Measurements from ENCODE around the gene FCRL6. TPM values are rescaled to one million over a fixed set of nuclear protein-coding genes. Genes with fewer than 3 reads are reported as not detected.

The FCRL6 gene
- total RNA-seq, 2 donors from 2014 or later = not detected

- 21% methylated on average over 6 of the region's 6 CpGs for WGBS
- Histone ChIP-seq H3K9me3 (no peaks in the 10 kb centered on the region), H3K4me1 (replicated peaks) (no peaks in the 10 kb centered on the region), H3K4me3 (peak overlapping the region; percentile 52 to 64), H3K27me3 (replicated peaks; ENCODE audit: insufficient read depth) (no peaks in the 10 kb centered on the region), H3K36me3 (no peaks in the 10 kb centered on the region), H3K27ac (peak overlapping the region; percentile 84 to 87)
- TF ChIP-seq, protein P1, sequence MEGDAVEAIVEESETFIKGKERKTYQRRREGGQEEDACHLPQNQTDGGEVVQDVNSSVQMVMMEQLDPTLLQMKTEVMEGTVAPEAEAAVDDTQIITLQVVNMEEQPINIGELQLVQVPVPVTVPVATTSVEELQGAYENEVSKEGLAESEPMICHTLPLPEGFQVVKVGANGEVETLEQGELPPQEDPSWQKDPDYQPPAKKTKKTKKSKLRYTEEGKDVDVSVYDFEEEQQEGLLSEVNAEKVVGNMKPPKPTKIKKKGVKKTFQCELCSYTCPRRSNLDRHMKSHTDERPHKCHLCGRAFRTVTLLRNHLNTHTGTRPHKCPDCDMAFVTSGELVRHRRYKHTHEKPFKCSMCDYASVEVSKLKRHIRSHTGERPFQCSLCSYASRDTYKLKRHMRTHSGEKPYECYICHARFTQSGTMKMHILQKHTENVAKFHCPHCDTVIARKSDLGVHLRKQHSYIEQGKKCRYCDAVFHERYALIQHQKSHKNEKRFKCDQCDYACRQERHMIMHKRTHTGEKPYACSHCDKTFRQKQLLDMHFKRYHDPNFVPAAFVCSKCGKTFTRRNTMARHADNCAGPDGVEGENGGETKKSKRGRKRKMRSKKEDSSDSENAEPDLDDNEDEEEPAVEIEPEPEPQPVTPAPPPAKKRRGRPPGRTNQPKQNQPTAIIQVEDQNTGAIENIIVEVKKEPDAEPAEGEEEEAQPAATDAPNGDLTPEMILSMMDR (IDR thresholded peaks at IDR 0.05) = no peak
- TF ChIP-seq POLR2AphosphoS5 (IDR thresholded peaks at IDR 0.05) = no peak
- TF ChIP-seq POLR2A (IDR thresholded peaks at IDR 0.05) = no peak
- no peak for DNase-seq (ENCODE audit: low spot score)
- intact Hi-C loops (cut with DNase I) = loop anchor here (10.0 kb wide), 1 partner anchor 71 kb away; the partner anchor contains the start of gene TAGLN2
Observed at GRCh38 chr1:159853417-159854115, 51.4 kb downstream of the FCRL6 start.

DNA sequence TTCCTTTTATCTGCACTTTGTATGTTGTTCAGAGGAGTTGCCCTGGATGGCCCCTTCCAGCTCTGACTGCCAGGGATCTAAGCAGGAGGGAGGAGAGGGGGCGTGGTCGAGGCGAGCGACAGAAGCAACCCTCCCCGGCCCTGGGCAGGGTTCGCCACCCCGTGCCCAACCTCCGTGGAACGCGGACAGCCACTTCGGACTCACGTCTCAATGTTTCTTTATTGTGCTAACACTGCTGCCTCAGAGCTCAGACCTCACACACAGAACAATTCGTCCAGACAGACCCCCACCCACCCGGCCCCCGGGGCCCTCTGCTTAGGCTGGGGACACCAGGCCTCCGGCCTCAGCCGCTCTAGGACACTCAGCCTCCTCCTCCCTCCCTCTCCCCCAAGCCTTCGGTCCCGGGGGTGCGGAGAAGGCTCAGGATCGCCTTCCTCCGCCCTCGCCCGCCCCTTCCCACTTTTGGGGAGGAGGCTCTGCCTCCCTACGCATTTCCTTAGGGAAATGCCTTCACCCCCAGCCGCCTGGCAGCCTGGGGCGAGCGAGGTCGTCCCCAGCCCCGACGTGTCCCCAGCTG lies 52.0 kb downstream of the FCRL6 start:
- Histone ChIP-seq H3K36me3 (no peaks in the 10 kb centered on the region), H3K4me3 (peak overlapping the region; percentile 52 to 64), H3K9me3 (no peaks in the 10 kb centered on the region), H3K4me1 (replicated peaks) (no peaks in the 10 kb centered on the region), H3K27ac (peak overlapping the region; percentile 84 to 87), H3K27me3 (replicated peaks; ENCODE audit: insufficient read depth) (no peaks in the 10 kb centered on the region)
- 2% methylated on average over 27 of the region's 31 CpGs for WGBS
- TF ChIP-seq POLR2AphosphoS5 (IDR thresholded peaks at IDR 0.05) = no peak
- TF ChIP-seq, protein P1 (IDR thresholded peaks at IDR 0.05) = no peak
- TF ChIP-seq POLR2A (IDR thresholded peaks at IDR 0.05) = peak; percentile 32
- intact Hi-C loops (cut with DNase I) = loop anchor here (10.0 kb wide), 1 partner anchor 71 kb away; the partner anchor contains the start of gene TAGLN2
- DNase-seq (ENCODE audit: low spot score) = peak; percentile 54

DNA sequence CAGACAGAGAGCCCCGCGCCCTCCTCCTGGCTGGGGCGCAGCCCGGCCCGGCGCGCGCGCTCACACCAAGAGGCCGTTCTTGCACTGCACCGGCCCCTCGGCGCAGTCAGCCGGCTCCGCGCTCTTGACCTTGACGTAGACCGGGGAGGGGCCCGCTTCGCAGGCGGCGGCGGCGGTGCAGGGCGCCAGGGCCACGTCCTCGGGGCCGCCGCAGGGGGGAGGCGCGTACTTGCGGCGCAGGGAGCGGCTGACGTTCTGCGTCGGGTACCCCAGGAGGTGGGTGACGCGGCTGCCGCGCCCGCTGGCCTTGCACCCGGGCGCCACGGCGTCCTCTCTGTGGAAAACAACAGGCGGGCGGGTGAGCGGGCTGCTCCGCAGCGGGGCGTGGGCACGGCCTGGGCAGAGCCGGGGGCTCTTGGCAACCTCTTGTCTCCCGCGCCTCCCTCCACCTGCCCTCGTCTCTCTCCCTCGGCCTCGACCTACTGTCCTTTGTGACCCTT lies 52.6 kb downstream of the FCRL6 start:
- TF ChIP-seq POLR2AphosphoS5 (IDR thresholded peaks at IDR 0.05) (peak; percentile 32), POLR2A (IDR thresholded peaks at IDR 0.05) (peak; percentile 82)
- TF ChIP-seq, protein P1 (IDR thresholded peaks at IDR 0.05) = peak in 2 of 4 experiments; percentile 22 to 38
- peak; percentile 62 for DNase-seq (ENCODE audit: low spot score)
- H3K27me3 ChIP-seq (replicated peaks; ENCODE audit: insufficient read depth) = no peaks in the 10 kb centered on the region
- H3K9me3 ChIP-seq = no peaks in the 10 kb centered on the region
- H3K4me1 ChIP-seq (replicated peaks) = no peaks in the 10 kb centered on the region
- intact Hi-C loops (cut with DNase I) = loop anchor here (10.0 kb wide), 1 partner anchor 70 kb away; the partner anchor contains the start of gene TAGLN2
- WGBS = under 1% methylated on average over 37 of the region's 59 CpGs
- H3K36me3 ChIP-seq = no peaks in the 10 kb centered on the region
- H3K27ac ChIP-seq = peak overlapping the region; percentile 84 to 87
- H3K4me3 ChIP-seq = peak overlapping the region; percentile 52 to 64

GRCh38 chr1:159855709-159856108 lies 53.5 kb downstream of the FCRL6 start:
- TF ChIP-seq POLR2A (IDR thresholded peaks at IDR 0.05) (no peak), POLR2AphosphoS5 (IDR thresholded peaks at IDR 0.05) (no peak)
- TF ChIP-seq, protein P1 (IDR thresholded peaks at IDR 0.05) = no peak
- DNase-seq (ENCODE audit: low spot score) = no peak
- 78% methylated on average over 34 of the region's 34 CpGs for WGBS
- no peaks in the 10 kb centered on the region for H3K4me1 ChIP-seq (replicated peaks)
- no peak overlapping the region for H3K4me3 ChIP-seq
- H3K9me3 ChIP-seq = no peaks in the 10 kb centered on the region
- no peak overlapping the region for H3K27ac ChIP-seq
- intact Hi-C loops (cut with DNase I) = loop anchor here (10.0 kb wide), 1 partner anchor 69 kb away; the partner anchor contains the start of gene TAGLN2
- H3K36me3 ChIP-seq = no peaks in the 10 kb centered on the region
- no peaks in the 10 kb centered on the region for H3K27me3 ChIP-seq (replicated peaks; ENCODE audit: insufficient read depth)
